DND-41 (cell line): Measurements from ENCODE around the gene HACD2.

Experiments used
- ATAC-seq: fragments of 200-7000 bp; cut with Tn5 transposase; 3 replicates; pipeline ENCODE4 v1.9.1; 2021; ENCODE audit warnings: low read depth; ENCODE audit not compliant: insufficient read depth
- DNase-seq: peaks from one replicate; pipeline ENCODE4 v3.0.0-alpha.2; 2020
- H2AFZ ChIP-seq: 2 replicates; pipeline ENCODE4 v1.6.0; 2012; ENCODE audit warnings: low read depth, low read length
- H3K27ac ChIP-seq: 2 replicates; pipeline ENCODE4 v1.5.1; 2012; ENCODE audit warnings: low read length, inconsistent platforms
- H3K27me3 ChIP-seq: fragments of 200-600 bp; sonication (generic); 2 replicates; pipeline ENCODE4 v1.6.0; 2012; ENCODE audit warnings: low read length, mild to moderate bottlenecking, inconsistent platforms; ENCODE audit not compliant: insufficient read depth, poor library complexity
- H3K36me3 ChIP-seq: 2 replicates; pipeline ENCODE4 v1.5.1; 2012; ENCODE audit warnings: low read length, inconsistent platforms; ENCODE audit not compliant: insufficient read depth
- H3K4me1 ChIP-seq: 2 replicates; pipeline ENCODE4 v1.5.1; 2012; ENCODE audit warnings: mild to moderate bottlenecking, low read length; ENCODE audit not compliant: insufficient read depth
- H3K4me2 ChIP-seq: 2 replicates; pipeline ENCODE4 v1.6.0; 2012; ENCODE audit warnings: mild to moderate bottlenecking, moderate library complexity, low read length, inconsistent platforms; ENCODE audit not compliant: insufficient read depth
- H3K4me3 ChIP-seq, 2 experiments: fragments of 200-600 bp in 1 of 2; shearing (Covaris generic) in 1 of 2; 2 replicates each; pipeline ENCODE4 v1.5.1; 2012 to 2016; ENCODE audit warnings: inconsistent platforms in 2 of 2, low read length in 2 of 2, mild to moderate bottlenecking in 2 of 2, low read depth in 1 of 2, moderate library complexity in 1 of 2
- H3K79me2 ChIP-seq: 2 replicates; pipeline ENCODE4 v1.6.0; 2012; ENCODE audit warnings: low read length, inconsistent platforms; ENCODE audit not compliant: insufficient read depth
- H3K9ac ChIP-seq: 2 replicates; pipeline ENCODE4 v1.6.0; 2012; ENCODE audit warnings: low read depth, mild to moderate bottlenecking, inconsistent platforms, low read length, moderate library complexity
- H3K9me3 ChIP-seq: 2 replicates; pipeline ENCODE4 v1.5.1; 2012; ENCODE audit warnings: low read length, moderate library complexity, mild to moderate bottlenecking, inconsistent platforms; ENCODE audit not compliant: insufficient read depth, severe bottlenecking
- H4K20me1 ChIP-seq: 2 replicates; pipeline ENCODE4 v1.6.0; 2012; ENCODE audit warnings: low read length; ENCODE audit not compliant: insufficient read depth
- EZH2 ChIP-seq: IDR thresholded peaks from 3 replicates; pipeline ENCODE4 v1.6.1; 2012; ENCODE audit warnings: borderline replicate concordance, low read depth, mild to moderate bottlenecking, moderate library complexity, low read length, inconsistent platforms; ENCODE audit not compliant: severe bottlenecking
- TF ChIP-seq, protein P1 (sequence below): IDR thresholded peaks from 2 replicates; pipeline ENCODE4 v1.5.1; 2012; ENCODE audit warnings: borderline replicate concordance, low read length, moderate library complexity, mild to moderate bottlenecking; ENCODE audit not compliant: poor library complexity, severe bottlenecking; ENCODE audit errors: extremely low read depth

The HACD2 gene

DNA sequence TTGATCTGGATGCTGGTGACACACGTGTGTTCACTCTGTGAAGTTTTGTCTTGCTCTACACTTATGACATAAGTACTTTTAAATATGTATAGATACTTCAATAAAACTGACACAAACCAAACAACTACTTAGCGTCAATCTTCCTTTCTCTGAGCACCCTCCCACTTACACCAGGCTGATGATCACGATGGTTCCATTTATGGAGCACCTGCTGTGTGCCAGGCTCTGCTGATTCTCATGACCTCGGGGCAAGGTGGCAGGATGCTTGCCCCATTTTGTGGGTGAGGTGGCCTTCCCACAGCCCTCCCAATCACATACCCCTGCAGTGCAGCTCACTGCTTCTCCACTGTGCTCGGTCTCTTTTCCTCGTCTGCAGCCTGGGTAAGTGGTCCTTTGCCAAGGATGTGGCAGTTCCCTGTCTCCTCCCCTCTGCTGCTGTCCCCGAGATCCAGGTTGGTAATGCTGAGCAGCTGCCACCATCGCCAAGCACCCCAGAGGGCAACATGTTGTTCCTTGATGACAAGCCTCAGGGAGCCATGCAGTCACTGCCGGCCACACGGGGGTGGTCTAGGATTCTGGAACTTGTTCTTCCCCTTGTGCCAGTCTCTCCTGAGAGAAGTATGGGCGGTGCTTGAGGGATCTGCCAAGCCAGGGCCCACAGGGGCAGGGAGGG lies 115.4 kb downstream of the HACD2 start:
- no peak for DNase-seq
- Histone ChIP-seq H4K20me1 (no peaks in the 10 kb centered on the region), H3K4me2 (no peak overlapping the region), H3K4me3 (no peak overlapping the region), H3K9ac (no peak overlapping the region), H3K36me3 (no peaks in the 10 kb centered on the region), H3K4me1 (no peaks in the 10 kb centered on the region), H3K27me3 (no peaks in the 10 kb centered on the region), H3K27ac (no peak overlapping the region), H3K9me3 (no peaks in the 10 kb centered on the region), H3K79me2 (no peaks in the 10 kb centered on the region), H2AFZ (no peak overlapping the region)
- TF ChIP-seq, protein P1, sequence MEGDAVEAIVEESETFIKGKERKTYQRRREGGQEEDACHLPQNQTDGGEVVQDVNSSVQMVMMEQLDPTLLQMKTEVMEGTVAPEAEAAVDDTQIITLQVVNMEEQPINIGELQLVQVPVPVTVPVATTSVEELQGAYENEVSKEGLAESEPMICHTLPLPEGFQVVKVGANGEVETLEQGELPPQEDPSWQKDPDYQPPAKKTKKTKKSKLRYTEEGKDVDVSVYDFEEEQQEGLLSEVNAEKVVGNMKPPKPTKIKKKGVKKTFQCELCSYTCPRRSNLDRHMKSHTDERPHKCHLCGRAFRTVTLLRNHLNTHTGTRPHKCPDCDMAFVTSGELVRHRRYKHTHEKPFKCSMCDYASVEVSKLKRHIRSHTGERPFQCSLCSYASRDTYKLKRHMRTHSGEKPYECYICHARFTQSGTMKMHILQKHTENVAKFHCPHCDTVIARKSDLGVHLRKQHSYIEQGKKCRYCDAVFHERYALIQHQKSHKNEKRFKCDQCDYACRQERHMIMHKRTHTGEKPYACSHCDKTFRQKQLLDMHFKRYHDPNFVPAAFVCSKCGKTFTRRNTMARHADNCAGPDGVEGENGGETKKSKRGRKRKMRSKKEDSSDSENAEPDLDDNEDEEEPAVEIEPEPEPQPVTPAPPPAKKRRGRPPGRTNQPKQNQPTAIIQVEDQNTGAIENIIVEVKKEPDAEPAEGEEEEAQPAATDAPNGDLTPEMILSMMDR: no peak
- no peak for TF ChIP-seq EZH2
- no peak for ATAC-seq

DNA sequence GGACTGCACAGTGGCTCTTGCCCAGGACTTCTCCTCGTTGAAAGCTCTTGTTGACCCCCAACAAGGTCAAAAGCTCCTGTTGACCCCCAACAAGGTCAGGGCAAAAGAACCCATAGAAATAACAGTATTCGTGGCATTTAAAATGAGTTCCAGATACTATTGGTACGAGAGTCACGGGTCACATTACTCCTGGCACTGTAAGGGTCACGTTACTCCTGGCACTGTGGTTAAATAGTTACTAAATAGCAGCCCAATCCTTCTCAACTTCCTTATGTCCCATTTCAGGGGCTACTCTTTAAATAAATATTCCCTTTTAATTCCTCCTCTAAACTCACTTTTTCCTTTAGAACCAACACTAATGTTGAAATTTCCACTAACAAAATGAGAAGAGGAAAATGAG lies 117.8 kb downstream of the HACD2 start:
- Histone ChIP-seq H3K4me3 (no peak overlapping the region), H3K79me2 (no peaks in the 10 kb centered on the region), H3K4me1 (no peaks in the 10 kb centered on the region), H3K27me3 (peaks cover 10% of the 10 kb centered on the region), H3K9ac (no peak overlapping the region), H3K27ac (no peak overlapping the region), H3K9me3 (no peaks in the 10 kb centered on the region), H3K4me2 (no peak overlapping the region), H4K20me1 (no peaks in the 10 kb centered on the region), H3K36me3 (no peaks in the 10 kb centered on the region), H2AFZ (no peak overlapping the region)
- DNase-seq (no peak), ATAC-seq (no peak)
- TF ChIP-seq, protein P1: no peak
- TF ChIP-seq EZH2: no peak

DNA sequence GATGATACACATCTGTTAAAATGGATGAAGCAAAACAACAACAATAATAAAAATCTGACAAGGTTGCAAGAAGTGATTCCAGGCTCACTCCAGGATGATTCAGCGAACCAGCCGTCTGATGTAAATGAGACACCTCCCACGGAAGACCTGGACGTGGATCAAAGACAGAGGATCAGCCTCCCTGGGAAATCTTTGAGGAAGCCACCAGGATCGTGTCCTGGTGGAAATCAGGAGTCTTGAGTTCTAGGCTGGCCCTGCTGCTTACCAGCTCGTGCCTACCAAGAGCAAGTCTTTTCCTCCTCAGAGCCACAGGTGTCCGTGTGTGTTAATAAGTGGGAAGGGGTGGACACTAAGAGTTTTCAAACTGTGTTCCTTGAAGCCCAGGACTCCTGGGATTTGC lies 120.6 kb downstream of the HACD2 start:
- no peaks in the 10 kb centered on the region for H3K79me2 ChIP-seq
- ATAC-seq (no peak), DNase-seq (no peak)
- H3K4me2 ChIP-seq: no peak overlapping the region
- H3K4me3 ChIP-seq: no peak overlapping the region
- H3K4me1 ChIP-seq: no peaks in the 10 kb centered on the region
- TF ChIP-seq, protein P1: no peak
- no peak for TF ChIP-seq EZH2
- no peak overlapping the region for H2AFZ ChIP-seq
- no peaks in the 10 kb centered on the region for H3K9me3 ChIP-seq
- H3K27ac ChIP-seq: no peak overlapping the region
- no peaks in the 10 kb centered on the region for H4K20me1 ChIP-seq
- peaks cover 13% of the 10 kb centered on the region for H3K27me3 ChIP-seq
- H3K9ac ChIP-seq: no peak overlapping the region
- H3K36me3 ChIP-seq: no peaks in the 10 kb centered on the region
